ENCODE results near the gene FRMD1.

DNA sequence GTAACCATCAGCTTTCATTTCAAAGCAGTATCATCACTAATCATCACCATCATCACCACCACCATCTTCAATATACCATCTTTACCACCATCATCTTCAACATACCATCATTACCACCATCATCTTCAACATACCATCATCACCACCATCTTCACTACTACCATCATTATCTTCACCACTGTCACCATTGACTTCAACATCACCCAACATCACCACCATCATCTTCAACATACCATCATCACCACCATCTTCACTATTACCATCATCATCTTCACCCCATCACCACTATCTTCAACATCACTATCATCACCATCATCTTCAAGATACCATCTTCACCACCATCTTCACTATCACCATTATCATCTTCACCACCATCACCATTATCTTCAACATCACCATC lies 40.5 kb upstream of the FRMD1 start:
- TF ChIP-seq, protein P1, sequence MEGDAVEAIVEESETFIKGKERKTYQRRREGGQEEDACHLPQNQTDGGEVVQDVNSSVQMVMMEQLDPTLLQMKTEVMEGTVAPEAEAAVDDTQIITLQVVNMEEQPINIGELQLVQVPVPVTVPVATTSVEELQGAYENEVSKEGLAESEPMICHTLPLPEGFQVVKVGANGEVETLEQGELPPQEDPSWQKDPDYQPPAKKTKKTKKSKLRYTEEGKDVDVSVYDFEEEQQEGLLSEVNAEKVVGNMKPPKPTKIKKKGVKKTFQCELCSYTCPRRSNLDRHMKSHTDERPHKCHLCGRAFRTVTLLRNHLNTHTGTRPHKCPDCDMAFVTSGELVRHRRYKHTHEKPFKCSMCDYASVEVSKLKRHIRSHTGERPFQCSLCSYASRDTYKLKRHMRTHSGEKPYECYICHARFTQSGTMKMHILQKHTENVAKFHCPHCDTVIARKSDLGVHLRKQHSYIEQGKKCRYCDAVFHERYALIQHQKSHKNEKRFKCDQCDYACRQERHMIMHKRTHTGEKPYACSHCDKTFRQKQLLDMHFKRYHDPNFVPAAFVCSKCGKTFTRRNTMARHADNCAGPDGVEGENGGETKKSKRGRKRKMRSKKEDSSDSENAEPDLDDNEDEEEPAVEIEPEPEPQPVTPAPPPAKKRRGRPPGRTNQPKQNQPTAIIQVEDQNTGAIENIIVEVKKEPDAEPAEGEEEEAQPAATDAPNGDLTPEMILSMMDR (IDR thresholded peaks at IDR 0.05; ENCODE audit: insufficient read depth, low read length), result no peak
- no peak for TF ChIP-seq GABPA (IDR thresholded peaks at IDR 0.05; ENCODE audit: low read depth)
- TF ChIP-seq, protein P2, sequence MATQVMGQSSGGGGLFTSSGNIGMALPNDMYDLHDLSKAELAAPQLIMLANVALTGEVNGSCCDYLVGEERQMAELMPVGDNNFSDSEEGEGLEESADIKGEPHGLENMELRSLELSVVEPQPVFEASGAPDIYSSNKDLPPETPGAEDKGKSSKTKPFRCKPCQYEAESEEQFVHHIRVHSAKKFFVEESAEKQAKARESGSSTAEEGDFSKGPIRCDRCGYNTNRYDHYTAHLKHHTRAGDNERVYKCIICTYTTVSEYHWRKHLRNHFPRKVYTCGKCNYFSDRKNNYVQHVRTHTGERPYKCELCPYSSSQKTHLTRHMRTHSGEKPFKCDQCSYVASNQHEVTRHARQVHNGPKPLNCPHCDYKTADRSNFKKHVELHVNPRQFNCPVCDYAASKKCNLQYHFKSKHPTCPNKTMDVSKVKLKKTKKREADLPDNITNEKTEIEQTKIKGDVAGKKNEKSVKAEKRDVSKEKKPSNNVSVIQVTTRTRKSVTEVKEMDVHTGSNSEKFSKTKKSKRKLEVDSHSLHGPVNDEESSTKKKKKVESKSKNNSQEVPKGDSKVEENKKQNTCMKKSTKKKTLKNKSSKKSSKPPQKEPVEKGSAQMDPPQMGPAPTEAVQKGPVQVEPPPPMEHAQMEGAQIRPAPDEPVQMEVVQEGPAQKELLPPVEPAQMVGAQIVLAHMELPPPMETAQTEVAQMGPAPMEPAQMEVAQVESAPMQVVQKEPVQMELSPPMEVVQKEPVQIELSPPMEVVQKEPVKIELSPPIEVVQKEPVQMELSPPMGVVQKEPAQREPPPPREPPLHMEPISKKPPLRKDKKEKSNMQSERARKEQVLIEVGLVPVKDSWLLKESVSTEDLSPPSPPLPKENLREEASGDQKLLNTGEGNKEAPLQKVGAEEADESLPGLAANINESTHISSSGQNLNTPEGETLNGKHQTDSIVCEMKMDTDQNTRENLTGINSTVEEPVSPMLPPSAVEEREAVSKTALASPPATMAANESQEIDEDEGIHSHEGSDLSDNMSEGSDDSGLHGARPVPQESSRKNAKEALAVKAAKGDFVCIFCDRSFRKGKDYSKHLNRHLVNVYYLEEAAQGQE (IDR thresholded peaks at IDR 0.05; ENCODE audit: insufficient replicate concordance, low read depth), result no peak
- no peak for TF ChIP-seq POLR2AphosphoS5 (IDR thresholded peaks at IDR 0.05; ENCODE audit: low read depth)
